GM12878 (cell line): ENCODE data around the gene PCDHAC2. TPM values are rescaled to one million over a fixed set of nuclear protein-coding genes. Genes with fewer than 3 reads are reported as not detected.

Source experiments
- ATAC-seq: fragments of 200-7000 bp; cut with Tn5 transposase; 3 replicates; pipeline ENCODE4 v1.9.1; 2020; ENCODE audit warnings: mild to moderate bottlenecking, moderate library complexity
- BruUV-seq: library from RNA; stranded (reverse); fragments of 400-500 nt; replicated peaks from 2 replicates; lab custom pipeline; 2021; lab: Mats Ljungman, UMichigan
- CTCF ChIA-PET: fragments of 300-600 bp; sonication (Branson Sonifier 250); formaldehyde crosslinking; extraction: SDS; loops from one replicate; lab custom pipeline; 2021; ENCODE audit warnings: inconsistent platforms; lab: Yijun Ruan, JAX
- POLR2A ChIA-PET: fragments of 350-600 bp; formaldehyde crosslinking; extraction: SDS; loops from one replicate; lab custom pipeline; 2021; ENCODE audit warnings: inconsistent platforms; lab: Charles Lee
- RAD21 ChIA-PET: fragments of 300-600 bp; sonication (Branson Sonifier 250); formaldehyde crosslinking; loops from one replicate; lab custom pipeline; 2023; ENCODE audit warnings: antibody characterized with exemption; ENCODE audit not compliant: unreplicated experiment; lab: Charles Lee
- SMC1A ChIA-PET: fragments of 300-600 bp; sonication (Branson Sonifier 250); formaldehyde crosslinking; loops from one replicate; lab custom pipeline; 2023; ENCODE audit not compliant: unreplicated experiment, uncharacterized antibody; lab: Charles Lee
- DNase-seq: peaks from one replicate; pipeline ENCODE4 v3.0.0-alpha.2; 2011; ENCODE audit warnings: low read depth, low spot score
- FAIRE-seq: peaks from 3 replicates; lab custom pipeline; 2011; peaks lifted over from hg19 to GRCh38; lab: Jason Lieb, UNC
- H2AFZ ChIP-seq: 2 replicates; pipeline ENCODE4 v1.6.0; 2011; ENCODE audit warnings: low read depth, low read length, control low read depth; ENCODE audit not compliant: control insufficient read depth
- H3K27ac ChIP-seq: 2 replicates; pipeline ENCODE4 v1.5.1; 2011; ENCODE audit warnings: control low read depth; ENCODE audit not compliant: control insufficient read depth, insufficient read depth
- H3K27me3 ChIP-seq, 2 experiments: replicated peaks in 1 of 2; 2 replicates each; pipeline versions ENCODE4 v1.6.0 to v1.6.1; 2011; ENCODE audit warnings: low read length in 1 of 2; ENCODE audit not compliant: control insufficient read depth in 2 of 2, insufficient read depth in 2 of 2
- H3K36me3 ChIP-seq, 2 experiments: 2 replicates each; pipeline ENCODE4 v1.5.1; 2011; ENCODE audit warnings: low read length in 1 of 2; ENCODE audit not compliant: control insufficient read depth in 2 of 2, insufficient read depth in 2 of 2
- H3K4me1 ChIP-seq: 2 replicates; pipeline ENCODE4 v1.6.1; 2011; ENCODE audit warnings: mild to moderate bottlenecking, low read length, moderate library complexity, mixed read lengths; ENCODE audit not compliant: control insufficient read depth, insufficient read depth
- H3K4me2 ChIP-seq: 2 replicates; pipeline ENCODE4 v1.6.0; 2011; ENCODE audit warnings: control low read depth; ENCODE audit not compliant: control insufficient read depth, insufficient read depth
- H3K4me3 ChIP-seq: fragments of 200-600 bp; sonication (generic); 2 replicates; pipeline ENCODE4 v1.5.1; 2016
- H3K79me2 ChIP-seq: 2 replicates; pipeline ENCODE4 v1.6.0; 2011; ENCODE audit warnings: low read length; ENCODE audit not compliant: control insufficient read depth, insufficient read depth
- H3K9ac ChIP-seq: 2 replicates; pipeline ENCODE4 v1.8.0; 2011; ENCODE audit warnings: low read length, control low read depth, mixed read lengths; ENCODE audit not compliant: control insufficient read depth, insufficient read depth
- H3K9me3 ChIP-seq: replicated peaks from 3 replicates; pipeline ENCODE4 v1.5.1; 2011; ENCODE audit warnings: mild to moderate bottlenecking, low read length; ENCODE audit not compliant: control insufficient read depth, insufficient read depth
- H4K20me1 ChIP-seq: 2 replicates; pipeline ENCODE4 v1.6.0; 2011; ENCODE audit not compliant: control insufficient read depth, insufficient read depth
- CBX5 ChIP-seq: sonication (generic); IDR thresholded peaks from 2 replicates; pipeline ENCODE4 v1.6.1; 2016; ENCODE audit warnings: low read depth, moderate library complexity, mild to moderate bottlenecking, inconsistent platforms
- JUNB ChIP-seq: IDR thresholded peaks from 2 replicates; pipeline ENCODE4 v1.6.1; 2016; ENCODE audit warnings: antibody characterized with exemption, mild to moderate bottlenecking
- MYC ChIP-seq: IDR thresholded peaks from 2 replicates; pipeline ENCODE4 v1.6.1; 2011; ENCODE audit warnings: mild to moderate bottlenecking, low read length, moderate library complexity, inconsistent platforms; ENCODE audit not compliant: insufficient read depth, insufficient replicate concordance, insufficient read length, severe bottlenecking
- RAD51 ChIP-seq: fragments of 450-650 bp; IDR thresholded peaks from 2 replicates; pipeline ENCODE4 v1.6.1; 2016; ENCODE audit warnings: moderate library complexity, mild to moderate bottlenecking, inconsistent platforms
- RBBP5 ChIP-seq: fragments of 200-600 bp; sonication (generic); conservative IDR thresholded peaks from 2 replicates; pipeline ENCODE4 v1.6.1; 2016
- RUNX3 ChIP-seq: IDR thresholded peaks from 2 replicates; pipeline ENCODE4 v1.6.1; 2012; ENCODE audit warnings: low read length, inconsistent platforms
- SREBF1 ChIP-seq: IDR thresholded peaks from 2 replicates; pipeline ENCODE4 v1.6.1; 2012; ENCODE audit warnings: mild to moderate bottlenecking, low read length
- SUZ12 ChIP-seq: fragments of 200-600 bp; sonication (generic); IDR thresholded peaks from one replicate; pipeline ENCODE4 v1.6.1; 2018; ENCODE audit warnings: antibody characterized with exemption, mild to moderate bottlenecking; ENCODE audit not compliant: unreplicated experiment
- TARDBP ChIP-seq: IDR thresholded peaks from 2 replicates; pipeline ENCODE4 v1.6.1; 2016; ENCODE audit warnings: borderline replicate concordance
- WGBS: methylation state at CpG from one replicate; pipeline ENCODE4 v1.1.6; 2016; ENCODE audit warnings: low lambda C conversion rate; ENCODE audit not compliant: insufficient replicate concordance, insufficient coverage; ENCODE audit errors: missing lambda C conversion rate; 5-methylcytosine and 5-hydroxymethylcytosine counted together
- in situ Hi-C: fragments of 300-500 bp; cut with MboI; formaldehyde crosslinking; loops from 9 replicates; pipeline ENCODE4 v1.14.3; 2018; ENCODE audit warnings: mixed read lengths
- intact Hi-C: fragments of 100-400 bp; cut with micrococcal nuclease; formaldehyde crosslinking; loops from one replicate; pipeline ENCODE4 v1.14.2; 2022; ENCODE audit not compliant: unreplicated experiment
- polyA plus RNA-seq, 11 experiments: library from polyadenylated mRNA; depleted of rRNA in 4 of 11; unstranded in 6 of 11; stranded (reverse) in 5 of 11; fragments of >200 nt; fragmentation: Nextera tagmentation in 4 of 11; fragmentation: Illumina TruSeq in 1 of 11; extraction: Ambion mirVana in 4 of 11; extraction: Trizol in 1 of 11; gene quantifications; 1 replicate in 1 of 11; 2 replicates in 10 of 11; pipeline versions ENCODE4 v1.2.1 to v1.2.3, GENCODE V29; 2011 to 2016; ENCODE audit warnings: inconsistent platforms in 2 of 11, missing spikeins in 2 of 11, low read depth in 1 of 11
- total RNA-seq, 4 experiments: library from RNA; depleted of rRNA in 3 of 4; stranded (reverse); fragments of >200 nt in 3 of 4; fragmentation: Illumina TruSeq in 1 of 4; extraction: Trizol in 1 of 4; gene quantifications; 2 replicates each; pipeline versions ENCODE4 v1.2.1 to v1.2.3, GENCODE V29; 2013 to 2021
- TF ChIP-seq, protein P1 (sequence below): fragments of 450-650 bp; IDR thresholded peaks from 2 replicates; pipeline ENCODE4 v1.6.1; 2017; ENCODE audit warnings: mild to moderate bottlenecking

PCDHAC2 gene
- total and polyA plus RNA-seq, 10 of the 15 experiments (the other 5 are each of a cell fraction or from before 2014, with no cell fraction given) = 0.06 TPM; not detected in 9

DNA sequence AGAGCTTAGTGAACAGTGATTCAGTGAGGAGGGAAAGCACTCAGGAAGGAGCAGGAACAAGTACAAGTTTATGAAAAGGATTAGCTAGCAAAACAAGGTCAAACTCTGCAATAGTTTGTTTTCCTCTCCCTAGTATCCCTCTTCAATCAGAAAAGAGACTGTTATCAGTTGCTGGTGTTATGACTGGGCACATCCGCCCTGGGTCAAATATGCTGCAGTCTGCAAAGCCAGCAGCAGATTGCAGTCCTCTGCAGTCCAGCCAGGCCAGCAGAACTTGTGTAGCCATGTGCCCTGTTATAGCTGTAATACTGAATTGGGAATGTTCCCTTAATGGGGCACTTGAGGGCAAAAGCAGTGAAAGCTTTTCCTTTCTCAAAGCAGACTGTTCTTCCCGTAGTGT, 12.0 kb downstream of the PCDHAC2 start (continued):
- TF ChIP-seq CBX5 = no peak
- no peak for TF ChIP-seq RUNX3
- no peak for TF ChIP-seq RBBP5
- TF ChIP-seq RAD51 = no peak
- no peak for TF ChIP-seq MYC
- no peak for TF ChIP-seq TARDBP
- no peak for TF ChIP-seq JUNB

DNA sequence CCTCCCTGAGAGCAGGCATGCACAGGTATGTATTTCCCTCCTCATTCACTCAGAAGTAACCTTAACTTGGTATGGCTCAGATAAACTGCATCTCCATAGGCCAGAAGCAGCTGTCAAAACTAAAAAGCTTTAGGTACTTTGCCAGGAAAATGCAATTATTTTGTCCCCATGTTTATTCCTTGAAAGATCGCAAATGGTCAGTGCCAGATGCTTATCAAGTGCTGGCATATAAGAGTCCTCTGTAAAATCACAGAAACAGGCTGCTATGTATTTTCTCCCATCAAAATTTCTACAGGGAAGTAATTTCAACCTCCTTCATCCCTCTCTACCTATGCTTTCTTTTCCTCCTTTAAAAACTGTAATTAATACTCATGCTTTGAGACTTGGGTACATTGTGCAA, 12.7 kb downstream of the PCDHAC2 start:
- no peaks in the 10 kb centered on the region for H3K36me3 ChIP-seq
- no peak overlapping the region for H3K9ac ChIP-seq
- H3K4me1 ChIP-seq = no peaks in the 10 kb centered on the region
- no peak for ATAC-seq
- ChIA-PET POLR2A (no interaction called here), RAD21 (no interaction called here), SMC1A (no interaction called here), CTCF (no interaction called here)
- H3K9me3 ChIP-seq = no peaks in the 10 kb centered on the region
- no peak for FAIRE-seq
- no peak overlapping the region for H3K4me3 ChIP-seq
- no peaks in the 10 kb centered on the region for H4K20me1 ChIP-seq
- intact Hi-C loops = no loop called here
- BruUV-seq = no TSS peak
- H3K27me3 ChIP-seq = no peaks in the 10 kb centered on the region
- H3K27ac ChIP-seq = no peak overlapping the region
- no peak overlapping the region for H2AFZ ChIP-seq
- TF ChIP-seq, protein P1, sequence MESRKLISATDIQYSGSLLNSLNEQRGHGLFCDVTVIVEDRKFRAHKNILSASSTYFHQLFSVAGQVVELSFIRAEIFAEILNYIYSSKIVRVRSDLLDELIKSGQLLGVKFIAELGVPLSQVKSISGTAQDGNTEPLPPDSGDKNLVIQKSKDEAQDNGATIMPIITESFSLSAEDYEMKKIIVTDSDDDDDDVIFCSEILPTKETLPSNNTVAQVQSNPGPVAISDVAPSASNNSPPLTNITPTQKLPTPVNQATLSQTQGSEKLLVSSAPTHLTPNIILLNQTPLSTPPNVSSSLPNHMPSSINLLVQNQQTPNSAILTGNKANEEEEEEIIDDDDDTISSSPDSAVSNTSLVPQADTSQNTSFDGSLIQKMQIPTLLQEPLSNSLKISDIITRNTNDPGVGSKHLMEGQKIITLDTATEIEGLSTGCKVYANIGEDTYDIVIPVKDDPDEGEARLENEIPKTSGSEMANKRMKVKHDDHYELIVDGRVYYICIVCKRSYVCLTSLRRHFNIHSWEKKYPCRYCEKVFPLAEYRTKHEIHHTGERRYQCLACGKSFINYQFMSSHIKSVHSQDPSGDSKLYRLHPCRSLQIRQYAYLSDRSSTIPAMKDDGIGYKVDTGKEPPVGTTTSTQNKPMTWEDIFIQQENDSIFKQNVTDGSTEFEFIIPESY = no peak
- TF ChIP-seq SREBF1 = no peak
- TF ChIP-seq SUZ12 = no peak
- DNase-seq = no peak
- in situ Hi-C loops = no loop called here
- no peaks in the 10 kb centered on the region for H3K79me2 ChIP-seq
- H3K4me2 ChIP-seq = no peak overlapping the region
- 60% methylated on average over 1 of the region's 1 CpG for WGBS
